GM12872 (cell line): ENCODE measurements around the gene REV3L.

Source experiments
- CTCF ChIP-seq: IDR thresholded peaks from 3 replicates; pipeline ENCODE4 v1.5.1; 2011; ENCODE audit warnings: low read depth, mild to moderate bottlenecking, low read length, moderate library complexity; ENCODE audit not compliant: insufficient read depth

The REV3L gene

GRCh38 chr6:111482959-111483735 lies at the start of gene REV3L:
Gene REV3L, minus strand, starts transcription at chr6:111483218. Its CDS starts 330 bp downstream, at chr6:111482888.
- TF ChIP-seq CTCF, result no peak

DNA sequence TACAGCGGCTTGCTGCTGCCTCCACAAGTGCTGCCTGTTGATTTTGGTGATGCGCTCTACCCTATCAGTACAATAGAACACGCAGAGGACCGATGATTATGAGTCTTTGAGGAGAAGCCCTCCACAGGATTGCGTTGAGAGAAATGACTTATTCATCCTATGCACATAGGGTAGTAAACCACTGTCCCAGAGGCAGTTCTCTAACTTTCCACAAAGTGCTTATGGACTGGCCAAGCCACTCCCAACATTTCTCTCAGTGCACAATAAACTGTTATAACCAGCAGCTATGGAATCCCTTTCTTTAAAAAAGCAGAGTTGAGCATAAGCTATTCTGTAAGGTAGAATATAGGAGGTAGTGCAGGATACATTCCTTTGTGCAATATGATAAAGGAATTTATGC lies 48.2 kb upstream of the REV3L start:
- no peak for TF ChIP-seq CTCF

DNA sequence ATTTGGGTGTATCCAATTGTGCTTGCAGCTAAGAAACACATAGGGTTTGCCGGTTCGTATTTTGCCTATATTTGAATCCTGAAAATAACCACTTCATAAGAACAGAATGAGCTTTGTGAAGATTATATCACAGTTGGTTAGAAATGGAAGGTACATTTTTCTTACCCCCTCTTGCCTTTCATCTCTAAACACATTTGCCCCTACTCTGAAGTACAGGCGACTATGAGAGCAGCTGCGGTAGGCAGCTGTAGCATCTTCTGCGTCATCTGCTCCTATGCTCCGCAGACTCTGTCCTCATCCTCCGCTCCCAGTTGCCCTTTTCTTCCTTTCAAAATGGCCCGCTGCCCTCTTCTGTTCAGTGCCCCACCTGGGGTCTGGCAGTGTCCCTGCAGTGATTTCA lies 47.6 kb upstream of the REV3L start:
- no peak for TF ChIP-seq CTCF

- TF ChIP-seq CTCF, result no peak
Observed at GRCh38 chr6:111530218-111530617, 47.2 kb upstream of the REV3L start.

DNA sequence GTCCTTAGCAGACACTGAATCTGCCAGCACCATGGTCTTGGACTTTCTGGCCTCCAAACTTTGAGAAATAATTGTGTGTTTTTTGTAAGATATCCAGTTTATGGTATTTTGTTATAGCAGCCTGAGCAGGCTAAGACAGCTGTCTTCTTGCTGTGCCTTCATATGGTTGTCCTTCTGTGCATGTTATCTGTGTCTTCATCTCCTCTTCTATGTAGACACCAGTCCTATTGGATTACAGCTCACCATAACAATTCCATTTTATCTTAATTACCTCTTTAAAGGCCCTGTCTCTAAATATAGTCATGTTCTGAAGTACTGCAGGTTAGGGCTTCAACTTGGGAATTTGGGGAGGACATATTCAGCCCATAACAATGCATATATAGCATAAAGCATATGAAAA lies 44.3 kb upstream of the REV3L start:
- no peak for TF ChIP-seq CTCF

- TF ChIP-seq CTCF, result no peak
Observed at GRCh38 chr6:111524735-111525134, 41.7 kb upstream of the REV3L start.

- TF ChIP-seq CTCF, result no peak
Observed at GRCh38 chr6:111524252-111524651, 41.2 kb upstream of the REV3L start.
